HEK293 (cell line): ENCODE data around the gene PPM1K.

Experiments
- CTCF ChIA-PET: fragments of 350-600 bp; formaldehyde crosslinking; extraction: SDS; loops from one replicate; lab custom pipeline; 2021; ENCODE audit warnings: antibody characterized with exemption; lab: Yijun Ruan, JAX
- POLR2A ChIA-PET: fragments of 300-600 bp; formaldehyde crosslinking; extraction: SDS; loops from one replicate; lab custom pipeline; 2020; ENCODE audit warnings: antibody characterized with exemption, inconsistent platforms; lab: Yijun Ruan, JAX
- H3K27ac ChIP-seq: fragments of 200-500 bp; sonication (Bioruptor generic); 2 replicates; pipeline ENCODE4 v1.5.1; 2014; ENCODE audit warnings: low read depth, low read length, control low read depth, inconsistent platforms; ENCODE audit errors: extremely low read depth
- H3K36me3 ChIP-seq, 2 experiments: fragments of 200-500 bp in 1 of 2; sonication (Bioruptor generic) in 1 of 2; 1 replicate in 1 of 2; 2 replicates in 1 of 2; pipeline ENCODE4 v1.5.1; 2014 to 2017; ENCODE audit warnings: inconsistent platforms in 2 of 2, low read length in 2 of 2; ENCODE audit not compliant: control insufficient read depth in 2 of 2, insufficient read depth in 1 of 2
- H3K4me1 ChIP-seq: fragments of 200-500 bp; sonication (Bioruptor generic); 2 replicates; pipeline ENCODE4 v1.5.1; 2014; ENCODE audit warnings: mild to moderate bottlenecking, low read length, inconsistent platforms; ENCODE audit not compliant: control insufficient read depth, insufficient read depth
- H3K4me3 ChIP-seq: 2 replicates; pipeline ENCODE4 v1.5.1; 2011; ENCODE audit warnings: low read depth, mild to moderate bottlenecking, control low read depth, low read length, moderate library complexity
- H3K9me3 ChIP-seq: fragments of 200-500 bp; sonication (Bioruptor generic); 2 replicates; pipeline ENCODE4 v1.5.1; 2014; ENCODE audit warnings: low read depth, low read length, inconsistent platforms; ENCODE audit not compliant: control insufficient read depth, insufficient read depth
- GLIS2 ChIP-seq: fragments of 450-650 bp; formaldehyde crosslinking; IDR thresholded peaks from 2 replicates; pipeline ENCODE4 v1.5.1; 2016; ENCODE audit warnings: missing biosample characterization, missing genetic modification characterization
- KLF1 ChIP-seq: fragments of 450-650 bp; formaldehyde crosslinking; IDR thresholded peaks from 2 replicates; pipeline ENCODE4 v1.5.1; 2016; ENCODE audit warnings: missing biosample characterization, missing genetic modification characterization
- KLF16 ChIP-seq: fragments of 450-650 bp; formaldehyde crosslinking; IDR thresholded peaks from 2 replicates; pipeline ENCODE4 v1.5.1; 2017; ENCODE audit warnings: missing biosample characterization, missing genetic modification characterization
- ZBTB1 ChIP-seq: fragments of 450-650 bp; formaldehyde crosslinking; IDR thresholded peaks from 2 replicates; pipeline ENCODE4 v1.5.1; 2016; ENCODE audit warnings: missing biosample characterization, missing genetic modification characterization
- ZBTB26 ChIP-seq: fragments of 450-650 bp; formaldehyde crosslinking; optimal IDR thresholded peaks from 2 replicates; pipeline ENCODE3; 2016; ENCODE audit warnings: missing biosample characterization, mild to moderate bottlenecking, missing genetic modification characterization
- ZEB2 ChIP-seq: fragments of 450-650 bp; formaldehyde crosslinking; IDR thresholded peaks from 2 replicates; pipeline ENCODE4 v1.5.1; 2016; ENCODE audit warnings: missing biosample characterization, missing genetic modification characterization
- ZFP37 ChIP-seq: fragments of 450-650 bp; formaldehyde crosslinking; IDR thresholded peaks from 2 replicates; pipeline ENCODE4 v1.5.1; 2016; ENCODE audit warnings: missing biosample characterization, missing genetic modification characterization
- ZNF132 ChIP-seq: fragments of 450-650 bp; formaldehyde crosslinking; IDR thresholded peaks from 2 replicates; pipeline ENCODE4 v1.5.1; 2017; ENCODE audit warnings: missing biosample characterization, missing genetic modification characterization, borderline replicate concordance
- ZNF157 ChIP-seq: fragments of 450-650 bp; formaldehyde crosslinking; IDR thresholded peaks from 2 replicates; pipeline ENCODE4 v1.5.1; 2016; ENCODE audit warnings: missing biosample characterization, missing genetic modification characterization
- ZNF202 ChIP-seq: fragments of 450-650 bp; formaldehyde crosslinking; IDR thresholded peaks from 2 replicates; pipeline ENCODE4 v1.5.1; 2016; ENCODE audit warnings: missing biosample characterization, missing genetic modification characterization, borderline replicate concordance
- ZNF248 ChIP-seq: fragments of 450-650 bp; formaldehyde crosslinking; IDR thresholded peaks from 2 replicates; pipeline ENCODE4 v1.5.1; 2017; ENCODE audit warnings: missing biosample characterization, missing genetic modification characterization
- ZNF274 ChIP-seq, 2 experiments: fragments of 200-500 bp in 1 of 2; fragments of 450-650 bp in 1 of 2; sonication (Bioruptor generic) in 1 of 2; formaldehyde crosslinking in 1 of 2; IDR thresholded peaks; 2 replicates each; pipeline versions ENCODE4 v1.5.1 to v1.6.1; 2014 to 2016; ENCODE audit warnings: borderline replicate concordance in 1 of 2, inconsistent platforms in 1 of 2, low read length in 1 of 2, missing biosample characterization in 1 of 2, missing genetic modification characterization in 1 of 2
- ZNF341 ChIP-seq: fragments of 450-650 bp; formaldehyde crosslinking; IDR thresholded peaks from 2 replicates; pipeline ENCODE4; 2016; ENCODE audit warnings: low read depth, missing biosample characterization, missing genetic modification characterization
- ZNF362 ChIP-seq: fragments of 450-650 bp; formaldehyde crosslinking; IDR thresholded peaks from 2 replicates; pipeline ENCODE4 v1.5.1; 2016; ENCODE audit warnings: missing biosample characterization, missing genetic modification characterization
- ZNF529 ChIP-seq: fragments of 450-650 bp; formaldehyde crosslinking; IDR thresholded peaks from 2 replicates; pipeline ENCODE4 v1.5.1; 2017; ENCODE audit warnings: missing genetic modification characterization, missing biosample characterization; ENCODE audit not compliant: insufficient replicate concordance
- ZNF555 ChIP-seq: fragments of 450-650 bp; formaldehyde crosslinking; conservative IDR thresholded peaks from 2 replicates; pipeline ENCODE4 v1.5.1; 2017; ENCODE audit warnings: missing biosample characterization, mild to moderate bottlenecking, missing genetic modification characterization, inconsistent platforms
- ZNF626 ChIP-seq: fragments of 450-650 bp; sonication (Bioruptor Pico); formaldehyde crosslinking; IDR thresholded peaks from 2 replicates; pipeline ENCODE4 v1.5.1; 2018; ENCODE audit warnings: missing biosample characterization, missing genetic modification characterization, inconsistent platforms
- ZNF660 ChIP-seq: fragments of 450-650 bp; IDR thresholded peaks from 2 replicates; pipeline ENCODE4 v1.5.1; 2018; ENCODE audit warnings: missing biosample characterization, mild to moderate bottlenecking, missing genetic modification characterization
- ZNF677 ChIP-seq: fragments of 450-650 bp; IDR thresholded peaks from 2 replicates; pipeline ENCODE4 v1.5.0; 2018; ENCODE audit warnings: missing biosample characterization, mild to moderate bottlenecking, missing genetic modification characterization, moderate library complexity
- ZNF792 ChIP-seq: fragments of 450-650 bp; formaldehyde crosslinking; IDR thresholded peaks from 2 replicates; pipeline ENCODE4 v1.5.1; 2016; ENCODE audit warnings: missing biosample characterization, missing genetic modification characterization
- TF ChIP-seq, protein P1 (sequence below): fragments of 450-650 bp; formaldehyde crosslinking; IDR thresholded peaks from 2 replicates; pipeline ENCODE4 v1.5.1; 2017; ENCODE audit warnings: missing biosample characterization, missing genetic modification characterization
- TF ChIP-seq, protein P2 (sequence below): fragments of 450-650 bp; formaldehyde crosslinking; IDR thresholded peaks from 2 replicates; pipeline ENCODE4 v1.5.1; 2016; ENCODE audit warnings: missing biosample characterization, missing genetic modification characterization, low read depth
- TF ChIP-seq, protein P3 (sequence below): fragments of 450-650 bp; formaldehyde crosslinking; IDR thresholded peaks from 2 replicates; pipeline ENCODE4 v1.5.1; 2016; ENCODE audit warnings: missing biosample characterization, missing genetic modification characterization

PPM1K gene

GRCh38 chr4:88225232-88226105, 58.9 kb downstream of the PPM1K start (continued):
- TF ChIP-seq, protein P1, sequence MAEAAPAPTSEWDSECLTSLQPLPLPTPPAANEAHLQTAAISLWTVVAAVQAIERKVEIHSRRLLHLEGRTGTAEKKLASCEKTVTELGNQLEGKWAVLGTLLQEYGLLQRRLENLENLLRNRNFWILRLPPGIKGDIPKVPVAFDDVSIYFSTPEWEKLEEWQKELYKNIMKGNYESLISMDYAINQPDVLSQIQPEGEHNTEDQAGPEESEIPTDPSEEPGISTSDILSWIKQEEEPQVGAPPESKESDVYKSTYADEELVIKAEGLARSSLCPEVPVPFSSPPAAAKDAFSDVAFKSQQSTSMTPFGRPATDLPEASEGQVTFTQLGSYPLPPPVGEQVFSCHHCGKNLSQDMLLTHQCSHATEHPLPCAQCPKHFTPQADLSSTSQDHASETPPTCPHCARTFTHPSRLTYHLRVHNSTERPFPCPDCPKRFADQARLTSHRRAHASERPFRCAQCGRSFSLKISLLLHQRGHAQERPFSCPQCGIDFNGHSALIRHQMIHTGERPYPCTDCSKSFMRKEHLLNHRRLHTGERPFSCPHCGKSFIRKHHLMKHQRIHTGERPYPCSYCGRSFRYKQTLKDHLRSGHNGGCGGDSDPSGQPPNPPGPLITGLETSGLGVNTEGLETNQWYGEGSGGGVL (tag by site-specific recombination) = no peak
- TF ChIP-seq ZNF362 (tag by site-specific recombination) (no peak), ZNF626 (no peak), ZNF341 (no peak), ZNF555 (no peak), ZNF248 (tag by site-specific recombination) (no peak), KLF16 (tag by site-specific recombination) (no peak)
- TF ChIP-seq, protein P2, sequence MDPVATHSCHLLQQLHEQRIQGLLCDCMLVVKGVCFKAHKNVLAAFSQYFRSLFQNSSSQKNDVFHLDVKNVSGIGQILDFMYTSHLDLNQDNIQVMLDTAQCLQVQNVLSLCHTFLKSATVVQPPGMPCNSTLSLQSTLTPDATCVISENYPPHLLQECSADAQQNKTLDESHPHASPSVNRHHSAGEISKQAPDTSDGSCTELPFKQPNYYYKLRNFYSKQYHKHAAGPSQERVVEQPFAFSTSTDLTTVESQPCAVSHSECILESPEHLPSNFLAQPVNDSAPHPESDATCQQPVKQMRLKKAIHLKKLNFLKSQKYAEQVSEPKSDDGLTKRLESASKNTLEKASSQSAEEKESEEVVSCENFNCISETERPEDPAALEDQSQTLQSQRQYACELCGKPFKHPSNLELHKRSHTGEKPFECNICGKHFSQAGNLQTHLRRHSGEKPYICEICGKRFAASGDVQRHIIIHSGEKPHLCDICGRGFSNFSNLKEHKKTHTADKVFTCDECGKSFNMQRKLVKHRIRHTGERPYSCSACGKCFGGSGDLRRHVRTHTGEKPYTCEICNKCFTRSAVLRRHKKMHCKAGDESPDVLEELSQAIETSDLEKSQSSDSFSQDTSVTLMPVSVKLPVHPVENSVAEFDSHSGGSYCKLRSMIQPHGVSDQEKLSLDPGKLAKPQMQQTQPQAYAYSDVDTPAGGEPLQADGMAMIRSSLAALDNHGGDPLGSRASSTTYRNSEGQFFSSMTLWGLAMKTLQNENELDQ = no peak

DNA sequence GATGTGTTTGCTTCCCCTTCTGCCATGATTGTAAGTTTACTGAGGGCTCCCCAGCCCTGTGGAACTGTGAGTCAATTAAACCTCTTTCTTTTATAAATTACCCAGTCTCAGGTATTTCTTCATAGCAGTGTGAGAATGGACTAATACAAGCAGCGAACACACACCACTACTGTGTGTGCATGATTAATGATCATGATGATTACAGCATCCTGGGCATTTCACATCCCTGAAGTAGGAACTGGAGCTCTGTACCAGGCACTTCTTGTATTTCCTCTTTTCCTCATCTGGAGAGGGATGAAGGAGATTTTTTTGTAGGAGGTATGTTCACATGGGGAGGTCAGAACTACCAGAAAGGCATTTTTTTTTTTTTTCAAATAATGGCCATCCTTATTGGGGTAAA, 60.8 kb downstream of the PPM1K start:
- Histone ChIP-seq H3K36me3 (no peaks in the 10 kb centered on the region), H3K27ac (no peak overlapping the region), H3K9me3 (no peaks in the 10 kb centered on the region), H3K4me1 (no peaks in the 10 kb centered on the region), H3K4me3 (no peak overlapping the region)
- POLR2A ChIA-PET = no interaction called here
- no peak for TF ChIP-seq ZEB2 (tag by site-specific recombination)
- TF ChIP-seq ZNF792 = no peak
- TF ChIP-seq, protein P3, sequence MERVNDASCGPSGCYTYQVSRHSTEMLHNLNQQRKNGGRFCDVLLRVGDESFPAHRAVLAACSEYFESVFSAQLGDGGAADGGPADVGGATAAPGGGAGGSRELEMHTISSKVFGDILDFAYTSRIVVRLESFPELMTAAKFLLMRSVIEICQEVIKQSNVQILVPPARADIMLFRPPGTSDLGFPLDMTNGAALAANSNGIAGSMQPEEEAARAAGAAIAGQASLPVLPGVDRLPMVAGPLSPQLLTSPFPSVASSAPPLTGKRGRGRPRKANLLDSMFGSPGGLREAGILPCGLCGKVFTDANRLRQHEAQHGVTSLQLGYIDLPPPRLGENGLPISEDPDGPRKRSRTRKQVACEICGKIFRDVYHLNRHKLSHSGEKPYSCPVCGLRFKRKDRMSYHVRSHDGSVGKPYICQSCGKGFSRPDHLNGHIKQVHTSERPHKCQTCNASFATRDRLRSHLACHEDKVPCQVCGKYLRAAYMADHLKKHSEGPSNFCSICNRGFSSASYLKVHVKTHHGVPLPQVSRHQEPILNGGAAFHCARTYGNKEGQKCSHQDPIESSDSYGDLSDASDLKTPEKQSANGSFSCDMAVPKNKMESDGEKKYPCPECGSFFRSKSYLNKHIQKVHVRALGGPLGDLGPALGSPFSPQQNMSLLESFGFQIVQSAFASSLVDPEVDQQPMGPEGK (tag by site-specific recombination) = no peak
- no peak for TF ChIP-seq ZNF677 (tag by site-specific recombination)
- no peak for TF ChIP-seq KLF1 (tag by site-specific recombination)
- no peak for TF ChIP-seq GLIS2 (tag by site-specific recombination)
- TF ChIP-seq ZFP37 (tag by site-specific recombination) = no peak
- TF ChIP-seq ZNF202 = no peak
- no peak for TF ChIP-seq ZBTB1 (tag by site-specific recombination)
- TF ChIP-seq ZNF660 = no peak
- TF ChIP-seq, protein P2 = no peak
- no peak for TF ChIP-seq ZNF132 (tag by site-specific recombination)
- no peak for TF ChIP-seq ZNF529
- TF ChIP-seq ZNF157 (tag by site-specific recombination) = no peak
- no peak for TF ChIP-seq ZNF274 (IDR thresholded peaks at IDR 0.05; ENCODE audit: low read length)
- no peak for TF ChIP-seq ZNF274 (tag by site-specific recombination; IDR thresholded peaks at IDR 0.05; ENCODE audit: borderline replicate concordance)
- TF ChIP-seq ZBTB26 (tag by site-specific recombination) = no peak
- CTCF ChIA-PET = interaction anchor here (1.7 kb wide), 1 partner anchor 292 kb away, joined by 6 read pairs; no protein-coding TSS in a partner anchor
